ENCODE measurements around the gene TPRN.

DNA sequence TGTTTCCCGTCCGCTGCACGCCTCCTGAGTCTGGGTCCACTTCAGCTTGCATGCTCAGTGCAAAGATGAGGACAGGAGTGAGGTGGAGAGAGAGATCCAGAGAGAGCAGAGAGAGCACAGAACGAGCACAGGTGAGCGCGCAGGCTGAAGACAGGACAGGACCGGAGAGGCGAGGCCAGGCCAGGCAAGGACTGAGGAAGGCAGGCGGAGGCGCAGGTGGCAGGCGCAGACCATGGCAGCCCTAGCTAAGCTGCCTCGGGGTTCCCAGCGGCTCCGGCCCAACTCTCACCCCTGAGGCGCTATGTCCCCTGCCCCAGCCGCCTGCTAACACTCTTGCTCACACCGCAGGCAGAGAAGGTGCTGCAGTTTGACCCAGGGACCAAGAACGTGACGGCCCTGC is 51.9 kb downstream of the TPRN start:
- TF ChIP-seq POLR2A (IDR thresholded peaks at IDR 0.05; ENCODE audit: low read depth, low read length) (no peak), USF2 (IDR thresholded peaks at IDR 0.05; ENCODE audit: low read depth, low read length) (no peak), CTCF (conservative IDR thresholded peaks at IDR 0.05; ENCODE audit: low read depth, low read length) (no peak), FOS (IDR thresholded peaks at IDR 0.05; ENCODE audit: low read depth, low read length) (no peak), MAZ (IDR thresholded peaks at IDR 0.05; ENCODE audit: borderline replicate concordance, low read depth, low read length) (no peak), MXI1 (IDR thresholded peaks at IDR 0.05; ENCODE audit: borderline replicate concordance, low read depth, low read length) (no peak), SMC3 (IDR thresholded peaks at IDR 0.05; ENCODE audit: low read depth, low read length) (no peak), CEBPB (IDR thresholded peaks at IDR 0.05; ENCODE audit: low read depth, low read length) (no peak), RAD21 (IDR thresholded peaks at IDR 0.05; ENCODE audit: low read length) (no peak)
